Neural cell (in vitro differentiated cells): ENCODE measurements around the gene SRGAP3. TPM values are rescaled to one million over a fixed set of nuclear protein-coding genes. Genes with fewer than 3 reads are reported as not detected.

Source experiments
- H2AFZ ChIP-seq: fragments of 200-600, 300-800 bp; sonication (generic), shearing (Covaris generic); 2 replicates; pipeline ENCODE4 v1.6.0; 2014; ENCODE audit warnings: low read depth, mild to moderate bottlenecking, antibody characterized with exemption, low read length, moderate library complexity
- H3F3A ChIP-seq: fragments of 200-600 bp; shearing (Covaris generic); 2 replicates; pipeline ENCODE4 v1.6.1; 2016; ENCODE audit warnings: mild to moderate bottlenecking, moderate library complexity, mixed read lengths, antibody characterized with exemption, low read length; ENCODE audit not compliant: insufficient read depth, poor library complexity, severe bottlenecking
- H3K27ac ChIP-seq: fragments of 200-600, 300-800 bp; sonication (generic), shearing (Covaris generic); 2 replicates; pipeline ENCODE4 v1.5.1; 2014; ENCODE audit warnings: mild to moderate bottlenecking, low read length, moderate library complexity
- H3K27me3 ChIP-seq: fragments of 300-800, 200-600 bp; sonication (generic), shearing (Covaris generic); 2 replicates; pipeline ENCODE4 v1.6.0; 2014; ENCODE audit warnings: mild to moderate bottlenecking, low read depth, low read length, moderate library complexity; ENCODE audit not compliant: insufficient read depth
- H3K36me3 ChIP-seq: fragments of 300-800, 200-600 bp; sonication (generic), shearing (Covaris generic); 2 replicates; pipeline ENCODE4 v1.5.1; 2014; ENCODE audit warnings: mild to moderate bottlenecking, antibody characterized with exemption, low read length, moderate library complexity; ENCODE audit not compliant: insufficient read depth
- H3K4me2 ChIP-seq: fragments of 300-800, 200-600 bp; sonication (generic), shearing (Covaris generic); 2 replicates; pipeline ENCODE4 v1.6.0; 2014; ENCODE audit warnings: mild to moderate bottlenecking, low read length
- H3K4me3 ChIP-seq: fragments of 300-800, 200-600 bp; sonication (generic), shearing (Covaris generic); 2 replicates; pipeline ENCODE4 v1.5.1; 2014; ENCODE audit warnings: mild to moderate bottlenecking, low read length, moderate library complexity
- H3K79me2 ChIP-seq: fragments of 200-600 bp; shearing (Covaris generic); replicated peaks from 2 replicates; pipeline ENCODE4 v1.6.0; 2014; ENCODE audit warnings: mild to moderate bottlenecking, low read length, moderate library complexity; ENCODE audit not compliant: insufficient read depth
- H3K9ac ChIP-seq: fragments of 300-800, 200-600 bp; sonication (generic), shearing (Covaris generic); 2 replicates; pipeline ENCODE4 v1.6.1; 2016; ENCODE audit warnings: mild to moderate bottlenecking, low read length, mixed read lengths
- H3K9me2 ChIP-seq: fragments of 200-600 bp; shearing (Covaris generic); 2 replicates; pipeline ENCODE4 v1.6.1; 2016; ENCODE audit warnings: mild to moderate bottlenecking, low read length, mixed read lengths; ENCODE audit not compliant: insufficient read depth
- H3K9me3 ChIP-seq: fragments of 200-600, 300-800 bp; sonication (generic), shearing (Covaris generic); 2 replicates; pipeline ENCODE4 v1.6.1; 2016; ENCODE audit warnings: mild to moderate bottlenecking, mixed run types, low read length, moderate library complexity, mixed read lengths
- H4K20me1 ChIP-seq: fragments of 200-600 bp; shearing (Covaris generic); 2 replicates; pipeline ENCODE4 v1.6.1; 2016; ENCODE audit warnings: mild to moderate bottlenecking, mixed run types; ENCODE audit not compliant: insufficient read depth
- EP300 ChIP-seq: fragments of 450-650 bp; conservative IDR thresholded peaks from 2 replicates; pipeline ENCODE4 v1.6.1; 2014; ENCODE audit warnings: antibody characterized with exemption, mild to moderate bottlenecking, moderate library complexity; ENCODE audit not compliant: poor library complexity, severe bottlenecking
- EZH2 ChIP-seq: fragments of 200-600, 300-800 bp; shearing (Covaris generic), sonication (generic); IDR thresholded peaks from 2 replicates; pipeline ENCODE4 v1.6.1; 2014; ENCODE audit warnings: antibody characterized with exemption, low read length, borderline replicate concordance, mild to moderate bottlenecking; ENCODE audit not compliant: insufficient read depth, poor library complexity, severe bottlenecking
- MXI1 ChIP-seq: fragments of 450-650 bp; conservative IDR thresholded peaks from 2 replicates; pipeline ENCODE4 v1.6.1; 2014; ENCODE audit warnings: antibody characterized with exemption, mild to moderate bottlenecking; ENCODE audit not compliant: poor library complexity, severe bottlenecking
- POLR2AphosphoS5 ChIP-seq: IDR thresholded peaks from 2 replicates; pipeline ENCODE4 v1.6.1; 2012
- RAD21 ChIP-seq: fragments of 450-650 bp; conservative IDR thresholded peaks from 2 replicates; pipeline ENCODE4 v1.6.1; 2014; ENCODE audit warnings: antibody characterized with exemption, mild to moderate bottlenecking, moderate library complexity
- SMC3 ChIP-seq: fragments of 450-650 bp; conservative IDR thresholded peaks from 2 replicates; pipeline ENCODE4 v1.6.1; 2014; ENCODE audit warnings: antibody characterized with exemption, mild to moderate bottlenecking, moderate library complexity; ENCODE audit not compliant: poor library complexity
- TAF1 ChIP-seq: IDR thresholded peaks from 2 replicates; pipeline ENCODE4 v1.6.1; 2012; ENCODE audit warnings: low read depth
- polyA plus RNA-seq: library from polyadenylated mRNA; depleted of rRNA; stranded (reverse); fragments of >200 nt; gene quantifications from 2 replicates; pipeline ENCODE4 v1.2.3, GENCODE V29; 2014
- TF ChIP-seq, protein P1 (sequence below): IDR thresholded peaks from 2 replicates; pipeline ENCODE4 v1.6.1; 2012; ENCODE audit warnings: borderline replicate concordance
- TF ChIP-seq, protein P2 (sequence below): fragments of 450-650 bp; IDR thresholded peaks from 2 replicates; pipeline ENCODE4 v1.5.1; 2014; ENCODE audit warnings: antibody characterized with exemption, mild to moderate bottlenecking, moderate library complexity; ENCODE audit not compliant: poor library complexity, severe bottlenecking

SRGAP3 gene
- polyA plus RNA-seq, 1 donor from 2014 or later, result 31.5 TPM

DNA sequence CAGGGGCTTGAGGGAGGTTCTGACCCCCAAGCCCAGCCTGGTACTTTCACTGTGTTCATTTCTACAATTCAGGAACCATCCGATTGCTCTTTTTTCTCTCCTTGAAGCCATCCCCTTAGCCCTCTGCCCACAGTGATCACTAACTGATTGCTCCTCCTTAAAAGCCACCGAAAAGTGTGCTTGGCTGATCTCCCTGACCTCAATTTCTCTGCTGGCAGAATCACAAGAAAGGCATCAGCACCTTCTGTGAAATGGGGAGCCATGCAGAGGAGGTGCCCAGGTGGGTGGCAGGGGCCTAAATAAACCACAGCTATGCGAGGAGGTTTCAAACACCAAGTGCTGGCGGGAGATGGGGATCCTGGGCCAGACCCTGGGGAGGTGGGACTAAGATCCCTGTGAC is 56.2 kb downstream of the SRGAP3 start:
- Histone ChIP-seq H3K36me3 (no peaks in the 10 kb centered on the region), H4K20me1 (no peaks in the 10 kb centered on the region), H3K79me2 (peaks cover 45% of the 10 kb centered on the region), H3K27ac (no peak overlapping the region), H3K9me3 (no peaks in the 10 kb centered on the region), H2AFZ (no peak overlapping the region), H3K4me3 (no peak overlapping the region), H3K9me2 (no peaks in the 10 kb centered on the region), H3K4me2 (no peak overlapping the region), H3K27me3 (no peaks in the 10 kb centered on the region), H3F3A (no peaks in the 10 kb centered on the region), H3K9ac (no peak overlapping the region)
- TF ChIP-seq EP300, result no peak
- TF ChIP-seq SMC3, result no peak
- TF ChIP-seq MXI1, result no peak
- TF ChIP-seq, protein P1, sequence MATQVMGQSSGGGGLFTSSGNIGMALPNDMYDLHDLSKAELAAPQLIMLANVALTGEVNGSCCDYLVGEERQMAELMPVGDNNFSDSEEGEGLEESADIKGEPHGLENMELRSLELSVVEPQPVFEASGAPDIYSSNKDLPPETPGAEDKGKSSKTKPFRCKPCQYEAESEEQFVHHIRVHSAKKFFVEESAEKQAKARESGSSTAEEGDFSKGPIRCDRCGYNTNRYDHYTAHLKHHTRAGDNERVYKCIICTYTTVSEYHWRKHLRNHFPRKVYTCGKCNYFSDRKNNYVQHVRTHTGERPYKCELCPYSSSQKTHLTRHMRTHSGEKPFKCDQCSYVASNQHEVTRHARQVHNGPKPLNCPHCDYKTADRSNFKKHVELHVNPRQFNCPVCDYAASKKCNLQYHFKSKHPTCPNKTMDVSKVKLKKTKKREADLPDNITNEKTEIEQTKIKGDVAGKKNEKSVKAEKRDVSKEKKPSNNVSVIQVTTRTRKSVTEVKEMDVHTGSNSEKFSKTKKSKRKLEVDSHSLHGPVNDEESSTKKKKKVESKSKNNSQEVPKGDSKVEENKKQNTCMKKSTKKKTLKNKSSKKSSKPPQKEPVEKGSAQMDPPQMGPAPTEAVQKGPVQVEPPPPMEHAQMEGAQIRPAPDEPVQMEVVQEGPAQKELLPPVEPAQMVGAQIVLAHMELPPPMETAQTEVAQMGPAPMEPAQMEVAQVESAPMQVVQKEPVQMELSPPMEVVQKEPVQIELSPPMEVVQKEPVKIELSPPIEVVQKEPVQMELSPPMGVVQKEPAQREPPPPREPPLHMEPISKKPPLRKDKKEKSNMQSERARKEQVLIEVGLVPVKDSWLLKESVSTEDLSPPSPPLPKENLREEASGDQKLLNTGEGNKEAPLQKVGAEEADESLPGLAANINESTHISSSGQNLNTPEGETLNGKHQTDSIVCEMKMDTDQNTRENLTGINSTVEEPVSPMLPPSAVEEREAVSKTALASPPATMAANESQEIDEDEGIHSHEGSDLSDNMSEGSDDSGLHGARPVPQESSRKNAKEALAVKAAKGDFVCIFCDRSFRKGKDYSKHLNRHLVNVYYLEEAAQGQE, result no peak
- TF ChIP-seq TAF1, result no peak
- no peak for TF ChIP-seq EZH2
- TF ChIP-seq POLR2AphosphoS5, result no peak
- no peak for TF ChIP-seq RAD21
- TF ChIP-seq, protein P2, sequence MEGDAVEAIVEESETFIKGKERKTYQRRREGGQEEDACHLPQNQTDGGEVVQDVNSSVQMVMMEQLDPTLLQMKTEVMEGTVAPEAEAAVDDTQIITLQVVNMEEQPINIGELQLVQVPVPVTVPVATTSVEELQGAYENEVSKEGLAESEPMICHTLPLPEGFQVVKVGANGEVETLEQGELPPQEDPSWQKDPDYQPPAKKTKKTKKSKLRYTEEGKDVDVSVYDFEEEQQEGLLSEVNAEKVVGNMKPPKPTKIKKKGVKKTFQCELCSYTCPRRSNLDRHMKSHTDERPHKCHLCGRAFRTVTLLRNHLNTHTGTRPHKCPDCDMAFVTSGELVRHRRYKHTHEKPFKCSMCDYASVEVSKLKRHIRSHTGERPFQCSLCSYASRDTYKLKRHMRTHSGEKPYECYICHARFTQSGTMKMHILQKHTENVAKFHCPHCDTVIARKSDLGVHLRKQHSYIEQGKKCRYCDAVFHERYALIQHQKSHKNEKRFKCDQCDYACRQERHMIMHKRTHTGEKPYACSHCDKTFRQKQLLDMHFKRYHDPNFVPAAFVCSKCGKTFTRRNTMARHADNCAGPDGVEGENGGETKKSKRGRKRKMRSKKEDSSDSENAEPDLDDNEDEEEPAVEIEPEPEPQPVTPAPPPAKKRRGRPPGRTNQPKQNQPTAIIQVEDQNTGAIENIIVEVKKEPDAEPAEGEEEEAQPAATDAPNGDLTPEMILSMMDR, result no peak

DNA sequence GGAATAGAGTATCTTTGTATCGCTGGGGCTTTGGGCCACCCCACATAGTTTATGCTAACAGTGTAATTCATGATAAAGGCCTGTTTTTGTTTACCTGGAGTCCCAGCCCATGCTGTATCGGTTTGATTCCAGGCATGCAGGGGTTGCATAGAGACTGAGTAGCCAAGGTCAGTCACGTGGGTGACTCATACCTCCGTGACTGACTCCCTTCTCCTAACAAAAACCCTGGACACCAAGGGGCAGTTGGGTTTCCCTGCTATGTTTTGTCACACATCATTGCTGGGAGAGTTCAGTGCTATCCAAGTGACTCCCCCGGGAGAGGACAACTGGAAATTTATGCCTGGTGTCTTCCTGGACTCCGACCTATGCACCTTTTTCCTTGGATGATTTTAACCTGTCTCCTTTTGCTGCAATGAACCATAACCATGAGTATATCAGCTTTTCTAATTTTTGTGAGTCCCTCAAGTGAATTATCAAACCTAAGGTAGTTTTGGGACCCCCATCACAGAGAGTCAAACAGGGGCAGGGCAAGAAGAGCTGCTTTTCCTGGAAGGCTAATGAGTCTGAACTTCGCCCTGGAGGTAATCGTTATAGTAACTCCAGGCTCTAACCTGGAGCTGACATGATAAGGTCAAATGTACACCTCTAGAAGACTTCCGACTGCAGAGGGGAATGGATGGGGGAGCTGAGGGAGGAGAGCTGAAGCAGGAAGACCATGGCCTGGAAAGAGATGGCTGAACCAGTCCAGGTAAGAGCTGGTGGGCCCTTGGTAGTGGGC is 57.0 kb downstream of the SRGAP3 start:
- Histone ChIP-seq H3K79me2 (peaks cover 50% of the 10 kb centered on the region), H3K9me2 (no peaks in the 10 kb centered on the region), H3F3A (no peaks in the 10 kb centered on the region), H4K20me1 (no peaks in the 10 kb centered on the region), H3K27me3 (no peaks in the 10 kb centered on the region), H3K4me3 (no peak overlapping the region), H3K9me3 (no peaks in the 10 kb centered on the region), H3K9ac (no peak overlapping the region), H3K27ac (no peak overlapping the region), H2AFZ (no peak overlapping the region), H3K4me2 (no peak overlapping the region), H3K36me3 (no peaks in the 10 kb centered on the region)
- TF ChIP-seq, protein P1, result no peak
- TF ChIP-seq TAF1, result no peak
- TF ChIP-seq EP300, result no peak
- no peak for TF ChIP-seq MXI1
- TF ChIP-seq POLR2AphosphoS5, result no peak
- TF ChIP-seq, protein P2, result no peak
- no peak for TF ChIP-seq EZH2
- no peak for TF ChIP-seq RAD21
- no peak for TF ChIP-seq SMC3
